Activated CD8-positive, alpha-beta memory T cell treated with anti-CD3 and anti-CD28 coated beads, Interleukin-2, amount 50 U/mL, for 24 hours (primary cell): ENCODE data around the gene CD8A.

ENCODE experiments used
- DNase-seq: peaks from one replicate; pipeline ENCODE4 v3.0.0-alpha.2; 2020; ENCODE audit errors: extremely low read depth

CD8A gene

DNA sequence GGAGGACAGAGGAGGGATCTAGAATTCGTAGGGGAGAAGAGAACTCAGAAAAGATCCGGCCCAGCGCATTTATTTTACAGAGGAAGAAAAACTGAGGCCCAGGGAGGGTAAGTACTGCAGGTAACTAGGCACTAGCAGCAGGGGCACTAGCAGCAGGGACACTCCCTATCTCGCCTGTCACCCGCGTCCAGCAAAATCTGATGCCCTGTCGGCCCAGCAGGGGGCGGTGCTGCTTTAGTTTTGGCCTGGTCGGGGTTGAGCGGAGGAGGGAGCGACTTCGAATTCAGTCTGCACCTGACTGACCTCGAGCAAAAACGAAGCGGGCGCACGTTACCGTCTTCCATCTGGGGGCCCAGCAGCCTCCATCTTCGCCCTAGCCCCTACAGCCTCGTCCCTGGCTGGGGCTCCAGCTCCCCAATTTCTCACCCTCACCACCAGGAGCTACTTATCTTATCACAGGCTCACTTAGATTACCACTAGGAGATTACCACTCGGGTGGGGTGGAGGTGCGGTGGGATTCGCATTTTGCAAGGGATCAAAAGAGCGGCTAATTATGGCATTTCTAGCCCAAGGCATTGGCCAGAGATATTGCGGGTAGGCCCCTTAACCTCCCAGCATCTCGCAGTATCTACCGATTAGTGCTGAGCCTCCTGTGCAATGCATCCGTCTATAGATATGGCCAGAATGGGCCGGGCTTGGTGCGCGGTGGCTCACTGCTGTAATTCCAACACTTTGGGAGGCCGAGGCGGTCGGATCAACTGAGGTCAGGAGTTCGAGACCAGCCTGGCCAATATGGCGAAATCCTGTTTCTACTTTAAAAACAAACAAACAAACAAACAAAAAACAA, 17.8 kb upstream of the CD8A start:
- DNase-seq, result peak; percentile 93

DNA sequence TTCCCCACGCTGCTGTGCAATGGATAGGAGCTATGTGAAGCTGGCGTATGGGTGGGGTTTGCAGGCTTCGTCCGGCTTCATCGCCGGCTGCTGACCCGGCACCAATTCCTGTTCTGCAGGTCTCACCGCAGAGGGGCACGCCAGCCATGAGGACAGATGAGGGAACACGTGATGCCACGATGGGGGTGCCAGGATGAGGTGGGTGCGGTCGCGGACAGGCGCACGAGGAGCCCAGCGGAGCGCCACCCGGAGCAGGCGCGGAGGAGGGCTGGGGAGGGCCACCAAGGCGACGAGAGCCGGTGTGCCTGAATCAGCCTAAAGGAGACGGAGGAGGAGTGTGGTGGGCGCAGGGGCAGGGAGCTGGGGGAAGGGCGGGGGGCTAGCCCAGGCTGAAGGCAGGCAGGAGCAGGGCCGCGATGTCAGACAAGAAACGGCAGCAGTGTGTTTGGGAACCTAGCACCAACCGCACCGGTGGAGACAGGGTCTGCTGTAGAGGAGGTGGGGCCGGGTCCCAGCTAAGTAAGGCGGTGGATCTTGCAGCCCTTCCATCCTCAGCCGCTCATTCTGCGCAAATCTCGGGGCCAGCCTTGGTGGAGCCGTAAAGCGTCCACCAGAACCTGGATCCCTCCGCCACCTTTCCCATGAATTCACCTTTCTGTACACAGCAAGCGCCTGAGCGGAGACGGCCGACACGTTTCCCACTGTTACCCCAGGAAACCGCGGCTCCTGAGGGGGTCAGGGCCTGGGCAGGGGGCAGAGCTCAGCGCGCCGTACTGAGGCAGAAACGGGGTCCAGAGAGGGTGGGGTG, 17.0 kb upstream of the CD8A start:
- DNase-seq, result no peak

DNA sequence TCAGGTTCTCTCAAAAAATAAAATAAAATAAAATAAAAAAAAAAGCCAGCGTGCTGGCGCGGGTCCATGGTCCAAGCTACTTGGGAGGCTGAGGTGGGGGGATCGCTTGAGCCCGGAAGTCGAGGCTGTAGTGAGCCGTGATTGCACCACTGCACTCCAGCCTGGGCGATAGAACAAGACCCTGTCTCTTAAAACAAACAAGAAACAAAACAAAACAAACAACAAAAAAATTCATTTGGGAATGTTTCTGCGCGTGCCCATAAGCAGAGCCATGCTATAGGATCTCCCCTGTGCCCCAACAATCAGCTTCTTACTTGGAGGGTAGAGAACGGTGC, 16.4 kb upstream of the CD8A start:
- DNase-seq, result no peak

GRCh38 chr2:86806059-86806857, 15.5 kb upstream of the CD8A start:
- DNase-seq, result no peak

DNA sequence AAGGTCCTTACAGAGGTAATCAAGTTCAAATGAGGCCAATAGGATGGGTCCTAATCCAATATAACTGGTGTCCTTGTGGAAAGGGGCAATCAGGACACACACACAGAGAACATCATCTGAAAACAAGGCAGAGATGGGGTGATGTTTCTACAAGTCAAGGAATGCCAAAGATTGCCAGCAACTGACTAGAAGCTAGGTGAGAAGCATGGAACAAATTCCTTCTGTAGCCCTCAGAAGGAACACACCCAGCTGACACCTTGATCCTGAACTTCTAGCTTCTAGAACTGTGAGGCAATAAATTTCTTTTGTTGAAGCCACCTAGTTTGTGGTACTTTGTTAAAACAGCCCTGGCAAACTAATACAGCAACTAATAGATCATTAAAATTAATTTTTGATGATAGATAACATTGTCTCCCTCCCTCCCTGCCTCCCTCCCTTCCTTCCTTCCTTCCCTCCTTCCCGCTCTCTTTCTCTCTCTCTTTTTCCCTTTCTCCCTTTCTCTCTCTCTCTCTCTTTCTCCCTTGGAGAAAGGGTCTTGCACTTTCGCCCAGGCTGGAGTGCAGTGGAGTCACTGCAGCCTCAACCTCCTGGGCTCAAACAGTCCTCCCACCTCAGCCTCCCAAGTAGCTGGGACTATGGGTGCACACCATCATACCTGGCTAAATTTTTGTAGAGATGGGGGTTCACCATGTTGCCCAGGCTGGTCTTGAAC, 10.3 kb upstream of the CD8A start:
- no peak for DNase-seq

DNA sequence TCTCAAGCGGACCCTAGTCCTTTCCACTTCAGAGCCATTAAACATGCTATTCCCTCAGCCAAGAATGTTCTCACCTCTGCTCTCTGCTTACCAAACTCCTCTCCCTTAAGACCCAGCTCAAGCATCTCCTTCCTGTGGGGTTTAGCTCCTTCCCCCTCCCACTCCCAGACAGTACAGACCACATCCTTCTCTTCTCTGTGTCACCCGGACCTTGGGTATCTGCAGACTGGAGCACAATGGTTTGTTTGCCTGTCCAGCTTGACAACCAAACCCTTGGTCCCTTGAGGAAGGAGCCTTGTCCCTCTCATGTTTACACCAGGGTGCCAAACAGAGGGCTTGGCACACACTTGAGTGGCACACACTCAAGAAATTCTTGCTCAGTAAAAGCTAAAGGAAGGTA, 4.1 kb upstream of the CD8A start:
- no peak for DNase-seq

- DNase-seq, result no peak
Observed at GRCh38 chr2:86793752-86794151, 3.0 kb upstream of the CD8A start.

DNA sequence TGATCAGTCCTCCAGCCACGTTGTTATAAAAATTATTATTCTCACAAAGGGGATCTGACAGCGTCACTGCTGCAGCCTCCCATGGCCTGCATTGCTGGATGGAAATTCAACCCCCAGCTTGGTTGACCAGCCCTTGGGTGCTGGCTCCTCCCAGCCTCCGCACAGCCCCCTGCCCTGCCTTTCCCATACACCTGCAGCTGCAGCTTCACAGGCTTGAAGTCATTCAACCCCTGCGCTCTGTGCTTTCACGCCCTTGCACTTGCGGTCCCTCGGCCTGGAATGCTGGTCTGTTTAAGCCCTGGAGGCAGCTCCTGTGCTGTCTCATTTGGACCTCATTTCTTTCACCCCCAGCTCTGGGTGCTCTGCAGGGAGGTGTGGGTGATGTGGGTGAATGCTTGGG, 860 bp upstream of the CD8A start:
- DNase-seq, result no peak

DNA sequence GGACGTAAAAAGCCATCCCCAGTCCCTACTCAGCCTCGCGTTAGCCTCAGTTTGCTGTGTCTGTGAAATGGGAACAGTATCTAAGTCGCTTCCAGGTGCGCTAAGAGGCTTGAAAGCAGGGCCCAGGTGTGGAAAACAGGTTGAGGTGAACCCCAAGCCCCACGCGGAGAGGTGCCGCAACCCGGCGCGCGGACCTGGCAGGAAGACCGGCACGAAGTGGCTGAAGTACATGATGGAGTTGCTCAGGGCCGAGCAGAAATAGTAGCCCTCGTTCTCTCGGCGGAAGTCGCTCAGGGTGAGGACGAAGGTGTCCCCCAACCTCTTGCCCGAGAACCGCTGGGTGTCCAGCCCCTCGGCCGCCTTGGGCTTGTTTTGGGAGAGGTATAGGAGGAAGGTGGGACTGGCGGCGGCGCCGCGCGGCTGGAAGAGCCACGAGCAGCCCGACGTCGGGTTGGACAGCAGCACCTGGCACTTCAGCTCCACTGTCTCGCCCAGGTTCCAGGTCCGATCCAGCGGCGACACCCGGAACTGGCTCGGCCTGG, 508 bp downstream of the CD8A start:
- DNase-seq, result no peak

DNA sequence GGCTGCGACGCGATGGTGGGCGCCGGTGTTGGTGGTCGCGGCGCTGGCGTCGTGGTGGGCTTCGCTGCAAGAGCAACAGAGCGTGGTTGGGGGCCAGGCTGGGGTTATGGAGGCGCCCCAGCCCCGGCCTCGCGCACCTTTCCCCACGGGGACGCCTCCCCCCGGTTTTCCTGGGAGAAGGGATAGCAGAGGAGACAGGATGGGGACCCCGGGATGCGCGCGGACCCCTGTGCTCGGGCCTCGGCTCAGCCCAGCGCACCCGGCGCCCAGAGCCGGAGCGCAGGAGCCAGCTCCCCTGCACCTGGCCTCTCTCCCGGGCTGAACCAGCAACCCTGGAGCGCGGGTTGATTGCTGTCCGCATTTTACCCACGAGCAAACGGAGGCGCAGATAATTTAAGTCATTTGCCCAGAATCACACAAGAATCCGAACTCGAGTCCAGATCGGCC, 1.0 kb downstream of the CD8A start:
- no peak for DNase-seq

DNA sequence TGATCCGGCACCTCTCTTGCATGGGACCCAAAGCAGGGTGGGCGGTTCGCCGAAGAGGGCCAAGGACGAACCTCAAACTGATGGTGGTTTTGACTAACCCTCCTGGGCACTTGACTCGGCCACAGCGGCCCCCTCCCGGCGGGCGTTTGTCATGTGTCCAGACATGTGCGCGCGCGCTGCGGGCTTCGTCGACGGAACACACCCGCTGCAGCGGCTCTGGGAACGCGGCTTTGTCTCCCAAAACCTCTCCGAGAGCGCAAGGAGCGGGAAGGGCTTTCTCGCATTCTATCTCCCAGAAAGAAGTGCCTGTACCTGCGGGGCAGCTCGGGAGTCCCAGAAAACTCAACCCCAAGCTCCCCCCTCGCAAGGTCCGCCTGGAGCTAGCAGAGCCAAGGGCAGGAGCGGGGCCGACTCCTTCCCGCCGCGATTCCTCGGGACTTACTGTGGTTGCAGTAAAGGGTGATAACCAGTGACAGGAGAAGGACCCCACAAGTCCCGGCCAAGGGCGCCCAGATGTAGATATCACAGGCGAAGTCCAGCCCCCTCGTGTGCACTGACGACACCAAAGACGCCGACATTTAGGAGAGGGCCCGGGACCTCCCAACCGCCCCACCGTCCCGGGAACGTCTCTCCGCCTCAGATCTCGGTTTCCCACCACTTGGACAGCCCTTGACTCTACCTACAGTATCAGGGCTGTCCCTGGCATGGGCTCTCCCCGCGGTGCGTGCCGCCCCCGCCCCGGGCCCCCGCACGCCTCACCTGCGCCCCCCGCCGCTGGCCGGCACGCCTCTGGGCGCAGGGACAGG, 1.6 kb downstream of the CD8A start:
- no peak for DNase-seq

- no peak for DNase-seq
Observed at GRCh38 chr2:86788165-86788564, 2.5 kb downstream of the CD8A start.

DNA sequence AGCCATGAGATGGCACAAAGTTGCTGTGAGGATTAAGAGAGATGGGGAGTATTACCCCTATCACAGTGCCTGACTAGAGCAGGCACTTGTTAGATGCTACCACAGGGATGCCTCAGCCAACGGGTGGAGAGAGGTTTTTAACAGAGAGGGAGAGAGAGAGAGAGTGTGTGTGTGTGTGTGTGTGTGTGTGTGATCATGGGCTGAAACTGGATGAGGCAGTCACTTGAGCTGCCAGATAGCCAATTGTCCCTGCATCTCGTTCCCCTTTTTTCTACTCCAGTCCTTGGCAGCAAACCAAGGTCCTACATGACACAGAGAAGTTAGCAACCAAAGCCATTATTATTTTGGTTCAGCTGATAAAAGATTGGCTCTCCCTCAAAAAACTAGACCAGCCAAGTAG, 3.0 kb downstream of the CD8A start:
- no peak for DNase-seq

- DNase-seq, result no peak
Observed at GRCh38 chr2:86786001-86786536, 4.6 kb downstream of the CD8A start.

DNA sequence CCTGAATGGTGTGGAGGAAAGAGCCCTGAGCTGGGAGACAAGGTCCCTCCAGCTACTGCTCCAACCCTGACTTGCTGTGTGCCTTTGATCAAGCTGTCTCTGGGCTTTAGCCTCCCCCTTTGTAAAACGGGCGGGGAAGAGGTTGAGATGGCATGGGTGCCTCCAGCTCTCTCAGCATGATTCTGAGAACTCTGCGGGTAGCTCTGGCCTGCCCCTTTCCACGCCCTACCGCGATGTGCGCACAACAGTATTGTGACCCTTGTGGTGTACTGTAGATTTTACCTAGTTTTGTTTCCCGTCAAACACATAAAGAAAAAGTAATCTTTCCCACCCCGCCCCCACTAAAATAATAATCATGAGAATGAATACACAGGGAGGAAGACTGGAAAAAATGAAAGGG, 5.3 kb downstream of the CD8A start:
- DNase-seq, result peak; percentile 79

DNA sequence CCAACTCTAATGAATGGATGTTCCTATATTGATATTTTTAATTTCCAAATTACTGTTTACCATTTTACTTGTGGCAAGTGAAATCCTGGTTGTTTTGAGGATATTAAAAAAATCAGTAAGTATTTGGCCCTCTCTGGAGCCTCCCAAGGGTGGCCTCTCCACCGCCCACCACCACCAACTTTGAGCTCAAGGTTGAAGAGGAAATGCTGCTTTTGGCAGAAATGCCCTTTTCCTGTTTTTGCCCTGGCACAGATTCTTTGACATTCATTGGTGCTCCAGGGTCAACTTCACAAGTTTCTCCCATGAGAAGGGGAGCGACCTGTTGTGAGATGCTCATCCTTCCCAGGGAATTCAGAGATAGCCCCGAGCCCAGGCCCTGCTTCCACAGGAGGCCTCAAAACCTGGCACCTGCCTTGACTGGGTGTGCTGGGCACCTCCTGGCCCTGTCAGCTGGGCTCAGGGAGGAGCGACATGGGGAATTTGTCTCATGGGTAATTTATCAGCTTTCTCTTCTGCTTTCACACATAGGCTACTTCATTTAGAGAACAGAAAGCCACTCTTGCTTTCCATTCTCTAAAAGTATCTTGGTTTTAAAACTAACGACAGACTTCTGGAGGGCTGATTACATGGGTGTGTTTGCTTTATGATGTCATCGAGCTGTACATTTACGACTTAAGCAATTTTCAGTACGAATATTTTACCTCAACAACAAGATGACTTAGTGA, 6.9 kb downstream of the CD8A start:
- DNase-seq, result no peak

- no peak for DNase-seq
Observed at GRCh38 chr2:86782748-86783147, 8.0 kb downstream of the CD8A start.

GRCh38 chr2:86781363-86781762, 9.3 kb downstream of the CD8A start:
- no peak for DNase-seq

DNA sequence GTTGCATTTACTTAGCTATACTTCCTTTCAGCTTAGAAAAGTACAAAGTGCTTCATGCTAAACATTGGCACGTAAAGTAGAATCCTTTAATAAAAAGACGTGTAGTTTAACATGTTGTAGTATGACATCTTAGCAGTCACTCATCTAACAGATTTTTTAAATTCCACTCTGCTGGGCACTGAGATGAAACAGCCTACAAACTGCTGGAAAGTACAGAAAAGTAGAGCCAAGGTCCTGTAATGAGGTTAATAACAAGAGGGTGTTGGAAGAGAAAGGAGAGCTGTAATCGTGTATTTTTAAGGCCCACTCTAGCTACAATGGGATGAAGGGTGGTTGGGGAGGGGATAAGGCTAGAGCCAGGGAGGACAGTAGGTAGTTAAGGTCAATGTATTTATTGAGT, 10.7 kb downstream of the CD8A start:
- no peak for DNase-seq

DNA sequence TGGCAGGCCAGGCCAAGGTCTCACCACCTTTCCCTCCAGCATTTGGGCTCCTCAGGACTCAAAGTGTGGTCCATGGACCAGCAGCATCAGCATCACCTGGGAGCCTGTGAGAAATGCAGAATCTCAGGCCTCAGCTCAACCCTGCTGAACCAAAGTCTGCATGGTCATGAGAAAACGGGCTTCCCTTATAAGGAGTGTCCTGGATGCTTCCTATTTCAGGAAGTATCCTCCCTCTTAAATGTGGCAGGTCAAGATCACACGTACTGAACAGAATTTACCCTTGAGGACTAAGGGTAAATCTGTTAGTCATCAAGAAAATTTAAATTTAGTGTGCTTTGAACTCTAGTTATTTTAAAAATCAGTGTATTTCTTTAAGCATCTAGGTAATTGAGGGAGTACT, 11.8 kb downstream of the CD8A start:
- no peak for DNase-seq
